ENCODE data around the gene PNMA8A. TPM values are rescaled to one million over a fixed set of nuclear protein-coding genes. Genes with fewer than 3 reads are reported as not detected.

The PNMA8A gene
- total RNA-seq, 1 experiment from 2014 or later: not detected

- Histone ChIP-seq H3K79me2 (ENCODE audit: low read depth) (no peaks in the 10 kb centered on the region), H3K36me3 (ENCODE audit: low read depth) (no peaks in the 10 kb centered on the region), H3K27ac (no peak overlapping the region), H3K27me3 (ENCODE audit: insufficient read depth, low read depth) (peaks cover 74% of the 10 kb centered on the region), H4K20me1 (ENCODE audit: insufficient read depth) (no peaks in the 10 kb centered on the region), H3F3A (ENCODE audit: insufficient read depth, low read depth) (no peaks in the 10 kb centered on the region), H3K4me3 (no peak overlapping the region), H3K4me2 (no peak overlapping the region), H3K9me2 (ENCODE audit: insufficient read depth) (no peaks in the 10 kb centered on the region), H3K9me3 (ENCODE audit: insufficient read depth, low read depth) (no peaks in the 10 kb centered on the region), H3K4me1 (replicated peaks; ENCODE audit: insufficient read depth) (no peaks in the 10 kb centered on the region), H2AFZ (no peak overlapping the region)
- CTCF ChIA-PET: no interaction called here
- DNase-seq: no peak
- POLR2A ChIA-PET (ENCODE audit: unreplicated experiment): no interaction called here
- TF ChIP-seq EZH2 (IDR thresholded peaks at IDR 0.05; ENCODE audit: low read depth) (no peak), CTCF (conservative IDR thresholded peaks at IDR 0.05) (no peak)
- no TSS peak for BruUV-seq (replicated peaks)
- intact Hi-C loops (cut with micrococcal nuclease; ENCODE audit: unreplicated experiment): no loop called here
Observed at GRCh38 chr19:46453661-46454060, 17.7 kb downstream of the PNMA8A start.

GRCh38 chr19:46452186-46452585 is 19.2 kb downstream of the PNMA8A start:
- H4K20me1 ChIP-seq (ENCODE audit: insufficient read depth): no peaks in the 10 kb centered on the region
- no peaks in the 10 kb centered on the region for H3K9me3 ChIP-seq (ENCODE audit: insufficient read depth, low read depth)
- no peak overlapping the region for H2AFZ ChIP-seq
- CTCF ChIA-PET: no interaction called here
- BruUV-seq (replicated peaks): no TSS peak
- intact Hi-C loops (cut with micrococcal nuclease; ENCODE audit: unreplicated experiment): no loop called here
- H3F3A ChIP-seq (ENCODE audit: insufficient read depth, low read depth): no peaks in the 10 kb centered on the region
- H3K27ac ChIP-seq: no peak overlapping the region
- no peaks in the 10 kb centered on the region for H3K4me1 ChIP-seq (replicated peaks; ENCODE audit: insufficient read depth)
- TF ChIP-seq EZH2 (IDR thresholded peaks at IDR 0.05; ENCODE audit: low read depth): no peak
- TF ChIP-seq CTCF (conservative IDR thresholded peaks at IDR 0.05): no peak
- no peak overlapping the region for H3K4me2 ChIP-seq
- POLR2A ChIA-PET (ENCODE audit: unreplicated experiment): no interaction called here
- H3K9me2 ChIP-seq (ENCODE audit: insufficient read depth): no peaks in the 10 kb centered on the region
- H3K36me3 ChIP-seq (ENCODE audit: low read depth): no peaks in the 10 kb centered on the region
- H3K79me2 ChIP-seq (ENCODE audit: low read depth): no peaks in the 10 kb centered on the region
- no peak overlapping the region for H3K4me3 ChIP-seq
- DNase-seq: no peak
- H3K27me3 ChIP-seq (ENCODE audit: insufficient read depth, low read depth): peaks cover 61% of the 10 kb centered on the region

- DNase-seq: no peak
- Histone ChIP-seq H3K9me2 (ENCODE audit: insufficient read depth) (no peaks in the 10 kb centered on the region), H3K4me2 (no peak overlapping the region), H3K27ac (no peak overlapping the region), H3K4me3 (no peak overlapping the region), H2AFZ (no peak overlapping the region), H3K79me2 (ENCODE audit: low read depth) (no peaks in the 10 kb centered on the region), H3K9me3 (ENCODE audit: insufficient read depth, low read depth) (no peaks in the 10 kb centered on the region), H3K4me1 (replicated peaks; ENCODE audit: insufficient read depth) (no peaks in the 10 kb centered on the region), H3K36me3 (ENCODE audit: low read depth) (no peaks in the 10 kb centered on the region), H3F3A (ENCODE audit: insufficient read depth, low read depth) (no peaks in the 10 kb centered on the region), H4K20me1 (ENCODE audit: insufficient read depth) (no peaks in the 10 kb centered on the region), H3K27me3 (ENCODE audit: insufficient read depth, low read depth) (peaks cover 53% of the 10 kb centered on the region)
- TF ChIP-seq CTCF (conservative IDR thresholded peaks at IDR 0.05) (no peak), EZH2 (IDR thresholded peaks at IDR 0.05; ENCODE audit: low read depth) (no peak)
- POLR2A ChIA-PET (ENCODE audit: unreplicated experiment): interaction anchor here (0.7 kb wide), 1 partner anchor 548 kb away, joined by 7 read pairs; no protein-coding TSS in a partner anchor
- BruUV-seq (replicated peaks): no TSS peak
- intact Hi-C loops (cut with micrococcal nuclease; ENCODE audit: unreplicated experiment): no loop called here
- CTCF ChIA-PET: no interaction called here
Observed at GRCh38 chr19:46451352-46451751, 20.0 kb downstream of the PNMA8A start.

All from PC-9 (cell line).